UCSD-AML1 (cell line): ENCODE data around the gene SPOCK1.
"Not testable (repeated sequence)": the region's sequence is repeated elsewhere in the genome, so short reads cannot be mapped to it uniquely, and the experiment has no call there.

ENCODE experiments used
- DNase-seq: peaks from one replicate; lab custom pipeline; 2025; ENCODE audit not compliant: unreplicated experiment; lab: John Stamatoyannopoulos, UW

SPOCK1 gene

DNA sequence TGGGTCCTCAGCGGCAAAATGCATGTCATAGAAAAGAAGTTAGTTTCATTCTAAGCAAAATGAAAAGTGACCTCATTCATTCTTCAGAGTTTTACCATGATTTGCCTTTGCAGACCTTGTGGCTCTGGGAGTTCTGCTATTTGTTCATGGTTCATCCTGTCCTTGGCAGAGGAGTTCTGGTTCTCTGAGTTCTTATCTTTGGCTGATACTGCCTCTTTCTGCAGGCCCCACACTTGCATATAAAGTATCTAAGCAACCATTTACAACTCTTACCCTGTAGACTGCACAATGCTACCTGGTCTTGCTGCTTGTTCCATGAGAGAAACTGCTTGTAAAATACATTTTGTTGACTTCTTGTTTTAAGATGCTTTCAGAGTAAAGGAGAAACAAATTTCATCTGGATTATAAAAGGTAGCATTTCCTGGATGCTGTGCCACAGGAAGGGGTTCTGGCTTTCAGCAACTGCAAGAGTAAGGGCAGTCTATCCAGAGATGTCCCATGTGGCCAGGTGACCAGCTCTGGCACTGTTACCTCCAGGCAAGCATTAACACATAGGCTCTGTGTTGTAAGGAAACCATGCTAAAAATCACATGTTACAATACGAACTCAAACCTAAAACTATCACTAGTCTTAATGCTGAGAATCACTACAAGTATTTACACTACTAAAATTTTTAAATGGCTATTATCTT is 513.2 kb downstream of the SPOCK1 start:
- DNase-seq, result no peak

DNA sequence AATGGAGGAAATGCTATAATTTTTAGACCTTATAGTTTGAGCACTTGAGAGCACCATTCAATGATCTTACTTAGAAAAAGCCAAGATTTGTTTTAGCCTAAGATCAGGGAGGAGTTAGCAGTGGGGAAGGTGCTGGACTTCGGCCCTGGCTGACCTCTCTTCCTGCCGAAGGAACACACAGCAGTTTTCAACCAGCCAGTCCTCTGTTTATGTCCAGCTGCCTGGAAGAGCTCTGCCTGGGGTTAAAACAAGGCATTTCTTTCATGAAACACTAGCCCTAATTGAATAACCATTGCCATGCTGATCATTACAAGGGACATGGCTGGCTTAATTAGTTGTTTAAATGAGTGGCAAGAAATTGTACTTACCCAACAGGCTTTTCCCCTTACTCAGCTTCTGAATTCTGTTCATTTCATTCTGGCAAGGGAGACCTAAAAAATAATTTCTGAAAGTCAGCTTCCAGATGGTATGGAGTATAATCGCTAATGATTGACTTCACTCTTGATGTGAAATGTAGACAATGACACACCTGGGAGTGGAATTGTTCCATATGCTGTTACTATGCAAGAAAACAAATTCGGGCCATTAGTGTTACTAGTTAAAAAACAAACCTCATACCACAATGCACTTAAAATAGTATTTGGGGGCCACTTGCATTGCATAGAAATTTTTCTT is 514.2 kb downstream of the SPOCK1 start:
- DNase-seq, result no peak

DNA sequence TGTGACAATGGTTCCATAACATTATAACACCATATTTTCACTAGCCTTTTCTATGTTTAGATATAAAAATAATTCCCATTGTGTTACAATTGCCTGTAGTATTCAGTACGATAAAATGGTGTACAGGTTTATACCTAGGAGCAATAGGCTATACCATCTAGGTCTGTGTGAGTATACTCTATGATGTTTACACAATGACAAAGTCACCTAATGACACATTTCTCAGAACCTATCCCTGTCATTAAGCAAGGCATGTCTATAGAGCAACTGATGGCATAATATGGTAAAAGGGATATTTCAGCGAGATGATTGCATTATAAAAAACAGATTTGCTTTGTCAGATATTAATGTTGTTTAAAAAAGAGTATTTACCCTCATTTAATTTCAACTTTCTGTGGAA is 517.2 kb downstream of the SPOCK1 start:
- DNase-seq, result no peak

GRCh38 chr5:136979131-136979530 is 520.0 kb downstream of the SPOCK1 start:
- no peak for DNase-seq

GRCh38 chr5:136963504-136963903 is 535.6 kb downstream of the SPOCK1 start:
- no peak for DNase-seq

DNA sequence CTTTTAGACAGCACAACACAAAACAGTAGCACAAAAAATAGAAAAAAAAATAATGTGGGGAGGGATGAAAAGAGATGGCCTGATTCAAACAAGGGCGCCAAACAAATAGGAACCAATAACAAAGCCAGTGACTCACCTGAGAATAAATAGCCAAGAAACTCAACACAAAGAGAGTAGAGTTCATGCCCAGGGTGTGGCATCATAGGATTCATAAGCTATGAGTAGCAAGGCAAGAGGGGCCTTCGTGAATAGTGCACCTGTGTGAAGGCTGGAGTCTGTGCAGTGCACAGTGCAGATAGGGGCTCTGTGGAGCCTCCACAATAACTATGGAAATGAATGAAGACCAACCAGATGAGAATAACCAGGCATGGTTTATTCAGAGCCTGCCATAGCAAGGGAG is 541.7 kb downstream of the SPOCK1 start:
- no peak for DNase-seq

- DNase-seq, result not testable (repeated sequence)
Measured at GRCh38 chr5:136954142-136954541, 545.0 kb downstream of the SPOCK1 start.

DNA sequence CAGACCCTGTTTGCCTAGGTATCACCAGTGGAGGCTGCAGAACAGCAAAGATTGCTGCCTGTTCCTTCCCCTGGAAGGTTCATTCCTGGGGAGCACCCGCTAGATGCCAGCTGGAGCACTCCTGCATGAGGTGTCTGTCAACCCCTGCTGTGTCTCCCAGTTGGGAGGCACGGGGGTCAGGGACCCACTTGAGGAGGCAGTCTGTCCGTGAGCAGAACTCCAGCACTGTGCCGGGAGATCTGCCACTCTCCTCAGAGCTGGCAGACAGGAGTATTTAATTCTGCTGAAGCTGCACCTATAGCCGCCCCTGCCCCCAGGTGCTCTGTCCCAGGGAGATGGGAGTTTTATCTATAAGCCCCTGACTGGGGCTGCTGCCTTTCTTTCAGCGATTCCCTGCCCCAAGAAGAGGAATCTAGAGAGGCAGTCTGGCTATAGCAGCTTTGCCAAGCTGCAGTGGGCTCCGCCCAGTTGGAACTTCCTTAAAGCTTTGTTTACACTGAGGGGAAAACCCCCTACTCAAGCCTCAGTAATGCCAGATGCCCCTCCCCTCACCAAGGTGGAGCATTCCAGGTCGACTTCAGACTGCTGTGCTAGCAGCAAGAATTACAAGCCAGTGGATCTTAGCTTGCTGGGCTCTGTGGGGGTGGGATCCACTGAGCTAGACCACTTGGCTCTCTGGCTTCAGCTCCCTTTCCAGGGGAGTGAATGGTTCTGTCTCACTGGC is 545.6 kb downstream of the SPOCK1 start:
- DNase-seq, result not testable (repeated sequence)

DNA sequence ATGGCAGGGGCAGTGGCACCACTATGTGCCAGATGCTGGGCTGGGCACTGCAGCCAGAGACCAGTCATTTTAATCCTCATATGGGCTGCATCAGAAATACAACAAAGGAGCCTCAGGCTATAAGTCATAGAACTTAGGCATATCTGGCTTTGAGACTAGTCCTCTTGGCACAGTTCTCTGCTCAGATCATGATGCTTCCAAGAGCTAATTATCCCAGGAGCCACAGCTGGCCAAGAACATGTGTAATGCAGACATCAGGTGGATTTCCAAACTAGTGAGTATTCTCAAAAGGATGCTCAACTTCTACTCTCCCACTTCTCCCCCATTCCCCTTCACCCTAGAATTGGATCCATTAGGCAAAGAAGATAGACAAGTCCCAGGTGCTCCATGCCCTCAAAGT is 571.6 kb downstream of the SPOCK1 start:
- DNase-seq, result no peak

GRCh38 chr5:136926073-136926472 is 573.1 kb downstream of the SPOCK1 start:
- no peak for DNase-seq
